ENCODE data around the gene GASK1A. TPM values are rescaled to one million over a fixed set of nuclear protein-coding genes. Genes with fewer than 3 reads are reported as not detected.

The GASK1A gene
- total RNA-seq, 1 donor from 2014 or later: 1.1 TPM

DNA sequence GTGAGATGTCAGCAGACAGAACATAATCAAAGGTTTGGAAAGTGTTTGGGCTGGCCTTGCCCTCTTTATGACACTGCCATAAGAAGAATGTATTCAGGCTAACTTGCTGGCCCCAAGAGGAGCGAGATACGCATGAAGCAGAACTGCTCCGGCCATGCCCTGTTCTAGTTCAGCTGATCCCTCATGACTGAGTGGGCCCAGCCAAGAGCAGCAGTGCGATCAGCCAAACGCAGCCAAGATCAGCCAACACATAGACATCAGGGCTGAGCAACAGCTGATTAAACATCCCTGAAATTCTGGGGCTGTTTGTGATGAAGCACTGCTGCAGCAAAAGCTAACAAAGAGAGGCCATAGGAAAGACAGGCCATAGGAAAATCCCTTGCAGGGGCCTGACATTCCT, 102.7 kb downstream of the GASK1A start:
- no peak for DNase-seq (ENCODE audit: low read depth)
- FAIRE-seq: no peak
- TF ChIP-seq, protein P1, sequence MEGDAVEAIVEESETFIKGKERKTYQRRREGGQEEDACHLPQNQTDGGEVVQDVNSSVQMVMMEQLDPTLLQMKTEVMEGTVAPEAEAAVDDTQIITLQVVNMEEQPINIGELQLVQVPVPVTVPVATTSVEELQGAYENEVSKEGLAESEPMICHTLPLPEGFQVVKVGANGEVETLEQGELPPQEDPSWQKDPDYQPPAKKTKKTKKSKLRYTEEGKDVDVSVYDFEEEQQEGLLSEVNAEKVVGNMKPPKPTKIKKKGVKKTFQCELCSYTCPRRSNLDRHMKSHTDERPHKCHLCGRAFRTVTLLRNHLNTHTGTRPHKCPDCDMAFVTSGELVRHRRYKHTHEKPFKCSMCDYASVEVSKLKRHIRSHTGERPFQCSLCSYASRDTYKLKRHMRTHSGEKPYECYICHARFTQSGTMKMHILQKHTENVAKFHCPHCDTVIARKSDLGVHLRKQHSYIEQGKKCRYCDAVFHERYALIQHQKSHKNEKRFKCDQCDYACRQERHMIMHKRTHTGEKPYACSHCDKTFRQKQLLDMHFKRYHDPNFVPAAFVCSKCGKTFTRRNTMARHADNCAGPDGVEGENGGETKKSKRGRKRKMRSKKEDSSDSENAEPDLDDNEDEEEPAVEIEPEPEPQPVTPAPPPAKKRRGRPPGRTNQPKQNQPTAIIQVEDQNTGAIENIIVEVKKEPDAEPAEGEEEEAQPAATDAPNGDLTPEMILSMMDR (IDR thresholded peaks at IDR 0.05; ENCODE audit: insufficient read depth, low read length, severe bottlenecking): no peak
- Histone ChIP-seq H3K4me3 (ENCODE audit: low read depth, low read length) (no peak overlapping the region), H3K27me3 (ENCODE audit: control insufficient read depth, insufficient read depth, low read length) (no peaks in the 10 kb centered on the region), H3K36me3 (ENCODE audit: control insufficient read depth, insufficient read depth, low read length) (no peaks in the 10 kb centered on the region)

GRCh38 chr3:43082457-43082856, 103.3 kb downstream of the GASK1A start:
- DNase-seq (ENCODE audit: low read depth): no peak
- TF ChIP-seq, protein P1 (IDR thresholded peaks at IDR 0.05; ENCODE audit: insufficient read depth, low read length, severe bottlenecking): no peak
- FAIRE-seq: no peak

DNA sequence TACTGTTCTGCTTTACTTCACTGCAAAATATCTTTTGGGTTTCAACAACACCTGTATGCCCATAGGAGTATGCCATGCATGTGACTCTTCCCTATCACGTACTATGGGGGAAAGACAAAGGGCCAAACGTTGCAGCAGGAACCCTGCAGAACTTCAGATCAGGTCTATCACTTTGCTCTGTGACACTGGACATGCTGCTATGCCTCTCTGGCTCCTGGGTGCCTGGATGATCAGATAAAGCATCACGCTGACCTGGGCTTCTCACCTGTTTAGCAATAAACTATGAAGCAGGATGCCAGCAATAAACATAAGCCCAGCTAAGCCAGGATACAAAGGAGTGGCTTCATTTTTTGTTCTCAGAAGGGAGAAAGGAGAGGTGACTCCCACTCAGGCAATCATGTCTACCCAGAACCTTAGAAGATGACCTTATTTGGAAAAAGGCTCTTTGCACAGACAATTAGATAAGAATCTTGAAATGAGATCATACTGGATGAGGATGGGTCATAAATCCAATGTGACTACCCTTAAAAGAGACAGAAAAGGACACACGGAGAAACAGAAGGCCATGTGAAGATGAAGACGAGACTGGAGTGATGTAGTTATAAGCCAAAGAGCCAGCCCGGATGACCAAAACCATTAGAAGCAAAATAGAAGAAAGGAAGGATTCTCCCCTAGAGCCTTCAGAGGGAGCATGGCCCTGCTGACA, 107.5 kb downstream of the GASK1A start:
- Histone ChIP-seq H3K4me3 (ENCODE audit: low read depth, low read length) (no peak overlapping the region), H3K27me3 (ENCODE audit: control insufficient read depth, insufficient read depth, low read length) (no peaks in the 10 kb centered on the region), H3K36me3 (ENCODE audit: control insufficient read depth, insufficient read depth, low read length) (no peaks in the 10 kb centered on the region)
- TF ChIP-seq, protein P1 (IDR thresholded peaks at IDR 0.05; ENCODE audit: insufficient read depth, low read length, severe bottlenecking): no peak
- FAIRE-seq: no peak
- no peak for DNase-seq (ENCODE audit: low read depth)

More at GRCh38 chr3:43082457-43082856, 103.3 kb downstream of the GASK1A start:
- no peak overlapping the region for H3K4me3 ChIP-seq (ENCODE audit: low read depth, low read length)
- H3K36me3 ChIP-seq (ENCODE audit: control insufficient read depth, insufficient read depth, low read length): no peaks in the 10 kb centered on the region
- no peaks in the 10 kb centered on the region for H3K27me3 ChIP-seq (ENCODE audit: control insufficient read depth, insufficient read depth, low read length)

GRCh38 chr3:43087249-43087776, 108.2 kb downstream of the GASK1A start:
- DNase-seq (ENCODE audit: low read depth) (no peak), FAIRE-seq (peak; percentile 64)

DNA sequence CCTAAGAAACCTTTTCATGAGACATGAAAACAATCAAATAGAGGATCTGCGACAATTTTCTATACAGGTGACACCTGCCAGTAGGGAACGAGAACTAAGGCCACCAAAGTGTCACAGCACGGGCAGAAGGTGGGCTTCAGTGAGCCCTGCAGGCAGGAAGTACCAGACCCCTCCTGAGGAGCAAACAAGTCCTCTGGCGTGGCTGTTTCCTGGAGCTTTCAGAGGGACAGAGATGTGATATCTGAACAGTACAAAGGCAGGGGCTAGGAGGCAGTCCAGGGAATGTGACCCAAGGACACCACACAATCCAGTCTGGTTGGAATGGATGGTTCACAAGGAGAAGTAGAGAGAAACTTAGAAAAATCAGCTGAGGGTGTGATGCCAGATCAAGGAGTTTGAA, 110.0 kb downstream of the GASK1A start:
- no peak for FAIRE-seq
- no peaks in the 10 kb centered on the region for H3K36me3 ChIP-seq (ENCODE audit: control insufficient read depth, insufficient read depth, low read length)
- TF ChIP-seq, protein P1 (IDR thresholded peaks at IDR 0.05; ENCODE audit: insufficient read depth, low read length, severe bottlenecking): no peak
- no peaks in the 10 kb centered on the region for H3K27me3 ChIP-seq (ENCODE audit: control insufficient read depth, insufficient read depth, low read length)
- DNase-seq (ENCODE audit: low read depth): no peak
- H3K4me3 ChIP-seq (ENCODE audit: low read depth, low read length): no peak overlapping the region

More at GRCh38 chr3:43087249-43087776, 108.2 kb downstream of the GASK1A start:
- Histone ChIP-seq H3K27me3 (ENCODE audit: control insufficient read depth, insufficient read depth, low read length) (no peaks in the 10 kb centered on the region), H3K4me3 (ENCODE audit: low read depth, low read length) (no peak overlapping the region), H3K36me3 (ENCODE audit: control insufficient read depth, insufficient read depth, low read length) (no peaks in the 10 kb centered on the region)
- TF ChIP-seq, protein P1 (IDR thresholded peaks at IDR 0.05; ENCODE audit: insufficient read depth, low read length, severe bottlenecking): no peak
